Mesothelial cell of epicardium (in vitro differentiated cells): ENCODE measurements around the gene LELP1. TPM values are rescaled to one million over a fixed set of nuclear protein-coding genes. Genes with fewer than 3 reads are reported as not detected.

Experiments
- DNase-seq, 2 experiments: peaks; one replicate each; pipeline ENCODE4 v3.0.0; 2021; ENCODE audit warnings: low spot score in 2 of 2; ENCODE audit not compliant: unreplicated experiment in 2 of 2
- H3K27ac Mint-ChIP-seq: 2 replicates; pipeline ENCODE4 v1.8.0; 2021; ENCODE audit warnings: mixed read lengths
- H3K27me3 Mint-ChIP-seq: 2 replicates; pipeline ENCODE4 v1.8.0; 2021; ENCODE audit warnings: low read depth, mixed read lengths
- H3K36me3 Mint-ChIP-seq: 2 replicates; pipeline ENCODE4 v1.8.0; 2021; ENCODE audit warnings: mixed read lengths
- H3K4me1 Mint-ChIP-seq: 2 replicates; pipeline ENCODE4 v1.8.0; 2021; ENCODE audit warnings: mixed read lengths
- H3K4me3 Mint-ChIP-seq: 2 replicates; pipeline ENCODE4 v1.8.0; 2021; ENCODE audit warnings: mild to moderate bottlenecking, moderate library complexity, mixed read lengths
- H3K9me3 Mint-ChIP-seq: 2 replicates; pipeline ENCODE4 v1.8.0; 2021; ENCODE audit warnings: mixed read lengths
- total RNA-seq: library from RNA; stranded (reverse); gene quantifications from 3 replicates; pipeline ENCODE4 v1.2.1, GENCODE V29; 2021
- TF ChIP-seq, protein P1 (sequence below): fragments of 200-600 bp; sonication (generic); IDR thresholded peaks from one replicate; pipeline ENCODE4 v1.5.0; 2021; ENCODE audit warnings: antibody characterized with exemption; ENCODE audit not compliant: unreplicated experiment

LELP1 gene
- total RNA-seq, 1 donor from 2014 or later = not detected

DNA sequence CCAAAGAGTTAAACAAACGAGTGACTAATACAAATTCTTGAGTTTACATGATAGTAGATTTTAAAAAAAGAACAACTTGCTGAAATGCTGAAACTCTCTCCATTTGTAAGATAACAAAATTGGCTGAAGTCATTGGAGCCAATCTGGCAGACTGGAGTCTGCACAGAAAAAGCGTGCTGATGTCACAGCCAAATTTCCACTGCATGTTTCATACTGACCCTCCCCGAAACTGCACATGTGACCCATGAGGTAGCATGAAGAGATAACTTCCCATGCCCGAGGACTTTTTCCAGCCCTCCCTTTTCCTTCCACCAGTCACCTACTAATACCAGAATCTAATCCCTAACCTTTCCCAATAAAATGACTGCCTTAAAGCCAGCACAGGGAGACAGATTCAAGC lies 1.2 kb upstream of the LELP1 start:
- Mint-ChIP-seq H3K4me3 (no peak overlapping the region), H3K4me1 (no peaks in the 10 kb centered on the region), H3K27ac (no peak overlapping the region), H3K9me3 (no peaks in the 10 kb centered on the region), H3K27me3 (peaks cover 50% of the 10 kb centered on the region), H3K36me3 (no peaks in the 10 kb centered on the region)
- DNase-seq = no peak
- TF ChIP-seq, protein P1, sequence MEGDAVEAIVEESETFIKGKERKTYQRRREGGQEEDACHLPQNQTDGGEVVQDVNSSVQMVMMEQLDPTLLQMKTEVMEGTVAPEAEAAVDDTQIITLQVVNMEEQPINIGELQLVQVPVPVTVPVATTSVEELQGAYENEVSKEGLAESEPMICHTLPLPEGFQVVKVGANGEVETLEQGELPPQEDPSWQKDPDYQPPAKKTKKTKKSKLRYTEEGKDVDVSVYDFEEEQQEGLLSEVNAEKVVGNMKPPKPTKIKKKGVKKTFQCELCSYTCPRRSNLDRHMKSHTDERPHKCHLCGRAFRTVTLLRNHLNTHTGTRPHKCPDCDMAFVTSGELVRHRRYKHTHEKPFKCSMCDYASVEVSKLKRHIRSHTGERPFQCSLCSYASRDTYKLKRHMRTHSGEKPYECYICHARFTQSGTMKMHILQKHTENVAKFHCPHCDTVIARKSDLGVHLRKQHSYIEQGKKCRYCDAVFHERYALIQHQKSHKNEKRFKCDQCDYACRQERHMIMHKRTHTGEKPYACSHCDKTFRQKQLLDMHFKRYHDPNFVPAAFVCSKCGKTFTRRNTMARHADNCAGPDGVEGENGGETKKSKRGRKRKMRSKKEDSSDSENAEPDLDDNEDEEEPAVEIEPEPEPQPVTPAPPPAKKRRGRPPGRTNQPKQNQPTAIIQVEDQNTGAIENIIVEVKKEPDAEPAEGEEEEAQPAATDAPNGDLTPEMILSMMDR = no peak

DNA sequence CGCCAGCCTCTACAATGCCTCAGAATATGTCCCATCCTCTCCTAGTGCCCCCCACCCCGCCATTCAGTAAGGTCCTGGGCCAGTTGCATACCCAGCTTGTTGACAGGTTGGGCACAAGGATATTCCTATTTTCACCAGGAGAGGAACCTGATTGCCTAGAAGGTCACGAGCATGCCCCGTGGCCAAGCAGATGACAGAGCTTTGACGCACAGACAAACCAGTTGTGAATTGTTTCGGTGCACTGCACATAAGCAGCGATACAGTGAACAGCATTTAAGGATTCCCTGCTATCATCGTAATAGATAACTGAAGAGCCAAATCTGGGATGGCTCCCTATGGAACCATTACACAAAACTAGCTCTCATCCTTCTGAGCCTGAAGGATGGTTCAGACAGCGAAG lies 3.4 kb downstream of the LELP1 start:
- H3K36me3 Mint-ChIP-seq = no peaks in the 10 kb centered on the region
- H3K4me1 Mint-ChIP-seq = no peaks in the 10 kb centered on the region
- TF ChIP-seq, protein P1 = no peak
- no peak for DNase-seq
- no peak overlapping the region for H3K4me3 Mint-ChIP-seq
- H3K27me3 Mint-ChIP-seq = peaks cover 44% of the 10 kb centered on the region
- no peaks in the 10 kb centered on the region for H3K9me3 Mint-ChIP-seq
- H3K27ac Mint-ChIP-seq = no peak overlapping the region

DNA sequence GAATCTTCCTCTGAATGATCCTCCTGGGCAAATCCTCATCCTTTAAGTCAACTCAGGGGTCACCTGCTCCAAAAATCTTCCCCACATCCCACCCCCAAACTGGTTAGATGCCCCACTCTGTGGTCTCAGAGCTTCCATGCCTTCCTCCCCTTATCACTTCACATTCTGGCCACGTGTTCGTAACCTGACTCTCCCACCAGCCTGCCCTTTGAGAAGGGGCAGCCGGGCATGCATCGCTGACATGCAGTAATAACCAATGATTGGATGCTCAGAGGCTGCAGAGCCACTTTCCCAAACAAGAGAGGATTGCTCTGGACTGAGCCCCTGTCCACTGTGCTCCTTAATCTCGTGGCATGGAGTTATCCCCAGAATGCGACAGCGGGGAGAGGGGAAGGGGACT lies 7.0 kb downstream of the LELP1 start:
- H3K9me3 Mint-ChIP-seq = no peaks in the 10 kb centered on the region
- no peak overlapping the region for H3K27ac Mint-ChIP-seq
- H3K27me3 Mint-ChIP-seq = peaks cover 43% of the 10 kb centered on the region
- no peaks in the 10 kb centered on the region for H3K4me1 Mint-ChIP-seq
- no peaks in the 10 kb centered on the region for H3K36me3 Mint-ChIP-seq
- TF ChIP-seq, protein P1 = no peak
- DNase-seq = no peak
- H3K4me3 Mint-ChIP-seq = no peak overlapping the region

DNA sequence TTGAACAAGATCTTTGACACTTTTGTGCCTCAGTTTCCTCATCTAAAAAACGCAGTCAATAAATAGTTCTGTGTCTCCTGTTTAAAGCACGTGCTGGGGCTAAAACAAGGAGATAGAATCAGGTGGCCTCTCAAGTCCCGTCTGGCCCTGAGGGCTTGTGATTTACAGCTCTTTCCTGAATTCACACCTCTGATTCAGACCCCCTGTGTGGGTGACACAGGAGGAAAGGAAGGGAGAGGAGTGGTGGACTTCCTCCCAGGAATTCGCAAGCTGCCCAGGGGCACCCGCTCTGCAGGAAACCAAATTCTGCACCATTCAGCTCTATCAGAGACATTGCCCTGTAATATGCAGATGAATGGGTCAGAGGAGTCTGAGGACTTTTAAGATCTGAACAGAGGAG lies 9.0 kb downstream of the LELP1 start:
- TF ChIP-seq, protein P1 = no peak
- Mint-ChIP-seq H3K27me3 (peaks cover 45% of the 10 kb centered on the region), H3K27ac (no peak overlapping the region), H3K9me3 (no peaks in the 10 kb centered on the region), H3K36me3 (no peaks in the 10 kb centered on the region), H3K4me3 (no peak overlapping the region), H3K4me1 (no peaks in the 10 kb centered on the region)
- DNase-seq = no peak

DNA sequence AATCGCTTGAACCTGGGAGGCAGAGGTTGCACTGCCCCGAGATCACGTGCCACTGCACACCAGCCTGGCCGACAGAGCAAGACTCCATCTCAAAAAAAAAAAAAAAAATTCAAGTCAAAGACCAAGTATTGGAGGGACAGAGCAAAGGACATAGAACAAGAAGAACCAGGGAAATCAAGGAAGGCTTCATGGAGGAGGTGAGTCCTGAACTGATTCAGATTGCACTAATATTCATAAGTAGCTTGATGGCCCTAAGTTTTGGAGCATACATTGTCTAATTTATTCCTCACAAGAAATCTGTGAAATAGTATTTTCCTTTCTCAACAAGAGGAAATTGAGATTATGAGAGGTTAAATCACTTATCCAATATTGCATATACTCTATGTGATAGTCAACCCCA lies 10.3 kb downstream of the LELP1 start:
- Mint-ChIP-seq H3K27ac (no peak overlapping the region), H3K27me3 (peaks cover 49% of the 10 kb centered on the region), H3K36me3 (no peaks in the 10 kb centered on the region), H3K4me3 (no peak overlapping the region), H3K9me3 (no peaks in the 10 kb centered on the region), H3K4me1 (no peaks in the 10 kb centered on the region)
- TF ChIP-seq, protein P1 = no peak
- no peak for DNase-seq

DNA sequence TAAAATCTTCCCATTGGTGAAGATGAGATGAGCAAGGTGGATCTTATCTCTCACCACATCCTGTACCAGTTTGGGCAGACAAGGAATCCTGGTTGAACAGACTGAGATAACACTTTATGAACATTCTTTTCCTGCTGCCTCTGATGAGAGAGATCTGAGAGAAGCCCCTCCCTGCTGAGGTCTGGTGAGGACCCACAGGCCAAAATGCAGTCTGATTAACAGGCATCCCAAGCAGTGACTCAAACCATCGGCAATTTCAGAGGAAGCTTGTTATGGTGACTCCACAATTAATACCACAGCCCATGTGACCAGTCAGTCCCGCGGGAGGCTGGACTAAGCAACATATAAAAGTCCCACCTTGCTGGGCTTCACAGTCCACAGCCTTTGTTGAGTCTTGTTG lies 14.0 kb downstream of the LELP1 start, which contains the start of gene PRR9:
PRR9 (plus strand) TSS at position 373 of the 400 bp plus-strand sequence. CDS start 561 bp downstream, outside the sequence.
- Mint-ChIP-seq H3K4me1 (peaks cover 15% of the 10 kb centered on the region), H3K27me3 (peaks cover 45% of the 10 kb centered on the region), H3K27ac (no peak within 1 kb of the TSS), H3K4me3 (no peak within 1 kb of the TSS), H3K36me3 (no peaks in the 10 kb centered on the region), H3K9me3 (no peaks in the 10 kb centered on the region)
- no peak for DNase-seq
- TF ChIP-seq, protein P1 = no peak
